Cortex of kidney (tissue), 1 donor: ENCODE data around the gene C18orf54.
"Not testable (repeated sequence)": the region's sequence is repeated elsewhere in the genome, so short reads cannot be mapped to it uniquely, and the experiment has no call there.

ENCODE experiments used
- DNase-seq: peaks from one replicate; lab custom pipeline; 2025; lab: John Stamatoyannopoulos, UW

C18orf54 gene

GRCh38 chr18:54357660-54358494, at the start of gene C18orf54, which contains the start of gene STARD6:
Gene C18orf54, plus strand, starts transcription at chr18:54357906. Its CDS starts 2,667 bp downstream, at chr18:54360573.
Gene STARD6, minus strand, starts transcription at chr18:54357858. Its CDS starts 3,285 bp downstream, at chr18:54354573.
- no peak for DNase-seq

DNA sequence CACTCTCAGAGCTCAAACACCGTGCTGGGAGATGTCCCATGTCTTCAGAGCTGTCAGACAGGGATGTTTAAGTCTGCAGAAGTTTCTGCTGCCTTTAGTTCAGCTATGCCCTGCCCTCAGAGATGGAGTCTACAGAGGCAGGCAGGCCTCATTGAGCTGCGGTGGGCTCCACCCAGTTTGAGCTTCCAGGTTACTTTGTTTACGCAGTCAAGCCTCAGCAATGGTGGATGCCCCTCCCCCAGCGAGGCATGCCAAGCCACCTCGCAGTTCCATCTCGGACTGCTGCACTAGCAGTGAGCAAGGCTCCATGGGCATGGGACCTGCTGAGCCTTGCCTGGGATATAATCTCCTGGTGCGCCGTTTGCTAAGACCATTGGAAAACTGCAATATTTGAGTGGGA, 48.1 kb upstream of the C18orf54 start:
- not testable (repeated sequence) for DNase-seq

DNA sequence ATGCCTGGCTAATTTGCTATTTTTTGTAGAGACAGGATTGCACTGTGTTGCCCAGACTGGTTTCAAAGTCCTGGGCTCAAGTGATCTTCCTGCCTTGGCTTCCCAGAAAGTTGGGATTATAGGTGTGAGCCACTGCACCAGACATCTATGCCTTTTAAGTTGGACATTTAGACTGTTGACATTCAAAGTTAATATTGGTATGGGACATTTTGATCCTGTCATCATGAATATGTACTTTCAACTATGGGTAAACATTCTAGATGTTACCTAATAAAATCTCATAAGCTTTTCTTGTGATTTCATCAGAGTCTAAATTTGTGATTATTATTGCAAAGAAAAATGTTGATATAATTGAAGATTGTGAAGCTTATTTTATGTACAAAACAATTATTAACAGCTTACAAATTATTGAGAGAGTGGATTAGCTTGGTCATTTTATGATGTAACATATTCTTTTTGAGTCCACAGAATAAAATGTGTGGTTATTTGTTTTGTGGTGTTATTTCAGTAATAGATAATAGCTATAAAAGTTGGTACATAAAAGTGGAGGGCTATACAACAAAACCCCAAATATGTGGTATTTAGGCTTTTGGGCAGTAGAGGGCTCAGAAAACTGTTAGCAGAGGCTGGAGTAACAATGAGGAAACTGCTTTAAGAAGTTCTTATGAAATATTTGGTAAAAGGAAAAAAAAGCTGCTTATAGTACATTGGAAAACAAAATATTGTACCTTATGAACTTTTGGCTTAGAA, 41.5 kb upstream of the C18orf54 start:
- no peak for DNase-seq

DNA sequence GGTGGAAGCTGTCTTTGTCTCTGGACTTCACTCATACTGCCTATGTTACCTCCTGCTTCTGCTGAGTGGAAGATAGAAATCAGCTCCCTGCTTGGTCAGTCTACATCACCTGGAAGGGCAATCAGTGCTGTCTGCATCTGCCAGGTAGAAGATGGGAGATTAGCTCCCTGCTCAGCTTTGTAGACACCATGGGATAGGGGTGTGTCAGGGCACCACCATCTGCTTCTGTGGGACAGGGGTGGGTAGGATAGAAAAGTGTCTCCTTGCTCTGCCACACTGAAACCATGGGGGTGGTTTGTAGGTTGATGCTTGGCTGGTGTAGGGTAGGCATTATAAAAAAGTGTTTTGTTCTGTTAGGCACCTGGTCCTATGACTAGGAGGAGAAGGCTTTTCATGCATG, 34.1 kb upstream of the C18orf54 start:
- no peak for DNase-seq

GRCh38 chr18:54323970-54324369, 33.7 kb upstream of the C18orf54 start:
- DNase-seq = no peak

- no peak for DNase-seq
Measured at GRCh38 chr18:54327818-54328217, 29.9 kb upstream of the C18orf54 start.

DNA sequence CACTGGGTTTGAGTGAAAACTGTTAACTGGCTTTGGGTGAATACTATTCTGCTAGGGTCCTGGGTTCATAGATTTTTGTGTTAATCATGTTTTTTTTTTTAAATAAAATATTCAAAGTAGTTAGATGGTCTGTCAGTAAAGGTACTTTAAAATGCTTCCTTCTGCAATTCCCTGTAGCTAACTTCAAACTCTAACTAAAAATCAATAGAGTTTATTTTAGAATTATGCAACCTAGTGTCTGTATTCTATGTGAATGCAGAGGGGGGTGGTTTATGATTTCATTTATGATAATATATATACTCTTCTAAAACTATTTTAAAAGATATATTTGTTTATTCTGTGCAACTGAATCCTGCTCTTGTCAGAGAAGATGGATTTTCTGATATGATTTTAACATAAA, 27.9 kb upstream of the C18orf54 start:
- no peak for DNase-seq

DNA sequence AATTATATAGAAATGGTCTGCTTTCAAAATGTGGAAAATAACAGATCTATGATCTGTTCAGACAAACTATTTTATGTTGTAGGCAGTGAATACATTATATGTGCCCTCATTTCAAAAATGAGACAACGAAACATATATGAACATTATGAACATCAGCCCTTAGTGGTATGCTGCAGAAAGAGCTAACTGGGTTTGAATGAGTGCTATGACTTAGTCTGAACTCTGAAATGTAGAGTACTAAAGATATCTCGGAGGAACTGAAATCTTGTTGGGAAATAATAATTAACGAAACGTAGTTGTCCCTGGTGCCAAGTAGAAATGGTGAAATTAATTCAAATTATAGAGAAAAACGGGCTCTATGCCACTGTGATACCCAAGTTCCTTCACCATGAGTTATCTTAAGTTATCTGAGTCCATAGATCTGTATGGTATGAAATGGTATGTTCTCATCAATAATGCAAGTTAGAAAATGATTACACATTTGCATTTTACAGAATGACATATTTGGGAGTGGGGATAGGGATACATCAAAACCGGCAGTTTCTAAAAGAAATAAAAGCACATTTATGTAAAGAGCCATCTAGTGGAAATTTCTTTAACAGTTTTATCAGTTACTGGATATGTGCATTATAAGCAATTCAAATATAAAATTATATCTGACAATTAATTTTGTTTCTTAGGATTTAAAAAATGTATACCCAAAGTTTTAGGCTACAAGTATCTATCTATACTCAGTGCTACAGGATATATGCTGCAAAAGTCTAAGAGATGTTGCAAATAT, 26.7 kb upstream of the C18orf54 start:
- no peak for DNase-seq

DNA sequence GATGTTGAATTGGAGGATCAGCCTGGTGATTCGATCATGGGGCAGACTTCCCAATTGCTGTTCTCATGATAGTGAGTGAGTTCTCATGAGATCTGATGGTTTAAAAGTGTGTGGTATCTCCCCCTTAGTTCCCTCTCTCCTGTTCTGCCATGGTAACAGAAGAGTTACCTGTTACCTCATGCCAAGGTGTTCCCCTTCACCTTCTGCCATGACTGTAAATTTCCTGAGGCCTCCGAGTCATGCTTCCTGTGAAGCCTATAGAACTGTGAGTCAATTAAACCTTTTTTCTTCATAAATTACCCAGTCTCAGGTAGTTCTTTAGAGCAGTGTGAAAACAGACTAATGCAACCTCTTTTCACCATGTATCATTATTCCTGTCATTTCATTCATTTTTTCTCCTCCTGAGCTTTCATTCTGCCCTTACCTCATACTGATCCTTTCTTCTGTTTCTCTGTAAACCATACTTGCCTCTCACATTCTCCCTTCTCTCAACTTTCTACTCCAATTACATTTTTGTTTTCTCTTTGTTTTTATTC, 22.0 kb upstream of the C18orf54 start:
- no peak for DNase-seq

- DNase-seq = no peak
Measured at GRCh38 chr18:54338230-54338629, 19.5 kb upstream of the C18orf54 start.

DNA sequence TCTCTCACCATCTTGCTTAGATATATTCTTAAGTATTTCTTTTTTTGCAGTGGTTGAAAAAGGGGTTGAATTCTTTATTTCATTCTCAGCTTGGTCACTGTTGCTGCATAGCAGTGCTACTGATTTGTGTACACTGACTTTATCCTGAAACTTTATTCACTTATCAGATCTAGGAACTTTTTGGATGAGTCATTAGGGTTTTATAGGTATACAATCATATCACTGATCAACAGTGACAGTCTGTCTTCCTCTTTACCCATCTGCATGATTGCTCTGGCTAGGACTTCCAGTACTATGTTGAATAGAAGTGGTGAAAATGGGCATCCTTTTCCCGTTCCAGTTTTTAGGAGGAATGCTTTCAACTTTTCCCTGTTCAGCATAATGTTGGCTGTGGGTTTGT, 6.5 kb upstream of the C18orf54 start:
- DNase-seq = no peak

- no peak for DNase-seq
Measured at GRCh38 chr18:54357082-54357659, 535 bp upstream of the C18orf54 start.

- DNase-seq = no peak
Measured at GRCh38 chr18:54358495-54359040, 862 bp downstream of the C18orf54 start.

DNA sequence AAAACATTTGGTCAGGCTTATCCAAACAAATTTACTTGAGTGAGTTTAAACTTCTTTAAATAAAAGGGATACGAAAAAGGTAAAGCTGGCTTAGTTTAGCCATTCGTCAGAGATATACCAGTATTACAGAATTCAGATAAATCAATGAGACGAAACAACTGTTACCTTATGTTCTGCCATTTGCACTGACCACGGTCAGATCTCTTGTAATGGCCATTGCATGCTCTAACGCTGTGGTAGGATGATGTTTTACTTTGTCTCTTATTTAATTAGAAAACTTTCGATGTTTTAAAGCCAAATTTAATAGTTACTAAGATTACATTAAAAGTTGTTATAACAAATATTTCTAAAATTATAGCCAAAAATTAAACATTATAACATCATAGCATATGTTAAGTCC, 1.5 kb downstream of the C18orf54 start:
- no peak for DNase-seq

GRCh38 chr18:54360406-54360805, 2.7 kb downstream of the C18orf54 start:
- DNase-seq = no peak

DNA sequence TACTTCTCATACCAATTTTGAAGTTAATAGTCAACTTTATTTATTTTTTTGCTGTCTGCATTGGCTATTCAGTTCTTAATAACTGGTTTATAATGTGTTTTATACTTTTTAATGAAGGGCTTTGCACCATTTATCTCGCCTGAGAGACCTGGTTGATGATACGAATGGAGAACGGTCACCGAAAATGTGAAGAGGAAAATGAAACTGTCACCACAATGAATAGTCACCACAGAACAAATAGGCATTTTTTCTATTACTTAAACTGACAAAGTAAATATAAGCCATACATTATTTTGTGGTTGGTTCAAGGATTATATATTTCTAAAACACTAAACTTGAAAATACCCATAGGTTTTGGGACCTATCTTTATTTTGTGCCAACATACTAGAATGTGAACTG, 20.4 kb downstream of the C18orf54 start:
- DNase-seq = no peak

DNA sequence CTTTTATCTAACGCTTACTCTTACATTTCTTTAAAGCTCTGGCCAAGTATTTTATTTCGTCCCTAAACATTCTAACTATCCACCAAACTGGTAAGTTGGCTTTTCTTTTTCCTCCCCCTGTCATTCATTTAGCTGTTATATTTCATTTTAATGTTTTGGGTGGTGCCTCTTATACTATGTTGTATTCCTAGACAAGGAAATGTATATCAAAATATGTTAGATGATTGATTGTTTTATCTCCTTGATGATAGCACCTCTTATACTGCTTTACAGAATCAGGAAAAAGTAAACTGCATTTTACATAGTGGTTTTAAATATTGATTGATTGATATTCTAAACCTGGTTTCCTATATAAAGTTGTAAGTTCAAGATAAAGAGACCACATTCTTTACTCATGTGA, 23.9 kb downstream of the C18orf54 start:
- DNase-seq = no peak

DNA sequence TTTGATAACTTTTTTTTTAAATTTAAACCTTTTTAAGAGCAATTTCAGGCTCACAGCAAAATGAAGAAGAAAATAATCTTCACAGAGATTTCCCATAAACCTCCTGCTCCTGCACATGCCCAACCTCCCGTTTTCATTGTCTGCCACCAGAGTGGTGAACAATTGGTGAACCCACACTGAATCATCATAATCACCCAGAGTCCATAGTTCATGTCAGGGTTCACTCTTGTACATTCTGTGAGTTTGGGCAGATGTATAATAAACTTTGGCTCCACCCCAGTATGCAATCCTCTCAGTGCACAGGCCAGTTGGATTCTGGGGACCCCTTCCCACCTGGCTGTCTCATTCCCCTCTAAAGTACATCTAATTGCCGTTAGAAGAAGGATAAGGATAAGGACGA, 24.4 kb downstream of the C18orf54 start:
- no peak for DNase-seq

- DNase-seq = no peak
Measured at GRCh38 chr18:54382733-54383252, 25.1 kb downstream of the C18orf54 start.

GRCh38 chr18:54386043-54386442, 28.3 kb downstream of the C18orf54 start:
- no peak for DNase-seq
